Stimulated activated CD4-positive, alpha-beta T cell treated with anti-CD3 and anti-CD28 coated beads, Interleukin-2, amount 100 ng/mL, for 4 hours (primary cell): ENCODE data around the gene CHST14.

Source experiments
- DNase-seq: peaks from one replicate; pipeline ENCODE4 v3.0.0-alpha.2; 2020; ENCODE audit warnings: low read depth

Gene CHST14, protein sequence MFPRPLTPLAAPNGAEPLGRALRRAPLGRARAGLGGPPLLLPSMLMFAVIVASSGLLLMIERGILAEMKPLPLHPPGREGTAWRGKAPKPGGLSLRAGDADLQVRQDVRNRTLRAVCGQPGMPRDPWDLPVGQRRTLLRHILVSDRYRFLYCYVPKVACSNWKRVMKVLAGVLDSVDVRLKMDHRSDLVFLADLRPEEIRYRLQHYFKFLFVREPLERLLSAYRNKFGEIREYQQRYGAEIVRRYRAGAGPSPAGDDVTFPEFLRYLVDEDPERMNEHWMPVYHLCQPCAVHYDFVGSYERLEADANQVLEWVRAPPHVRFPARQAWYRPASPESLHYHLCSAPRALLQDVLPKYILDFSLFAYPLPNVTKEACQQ

DNA sequence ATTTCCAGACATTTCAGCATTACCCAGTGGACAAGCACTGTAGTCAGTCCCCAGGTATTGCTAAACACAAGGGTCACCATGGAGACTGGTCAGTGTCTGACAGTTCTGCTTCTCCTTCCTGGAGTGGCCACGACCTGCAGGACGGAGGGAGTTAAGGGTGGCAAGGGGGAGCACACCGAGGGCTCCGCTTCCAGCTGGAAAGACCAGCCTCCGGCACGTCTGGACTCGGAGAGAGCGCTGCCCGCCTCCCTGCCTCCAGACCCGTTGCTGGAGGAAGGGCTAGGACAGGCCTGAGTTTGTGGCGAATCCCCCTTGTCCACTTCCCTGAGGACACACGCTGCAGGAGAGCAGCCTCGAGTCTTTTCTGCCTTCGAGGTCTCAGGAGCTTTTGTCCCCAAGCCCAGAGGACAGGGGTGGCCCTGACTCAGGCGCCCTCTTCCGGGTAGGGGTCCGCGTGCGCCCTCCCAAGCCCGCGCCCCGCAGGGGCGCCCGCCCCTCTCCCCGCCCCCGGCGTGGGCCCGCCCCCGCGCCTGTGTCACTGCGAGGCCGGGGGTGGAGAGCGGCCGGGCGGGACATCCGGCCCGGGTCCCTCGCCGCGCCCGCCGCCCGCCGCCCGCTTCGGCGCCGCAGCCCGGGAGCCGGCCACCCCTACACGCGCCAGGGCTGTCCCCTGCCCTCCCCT is at the start of gene CHST14:
CHST14 (plus strand) TSS at position 562 of the 682 bp plus-strand sequence. CDS start 230 bp downstream, outside the sequence.
- DNase-seq, result peak; percentile 52

DNA sequence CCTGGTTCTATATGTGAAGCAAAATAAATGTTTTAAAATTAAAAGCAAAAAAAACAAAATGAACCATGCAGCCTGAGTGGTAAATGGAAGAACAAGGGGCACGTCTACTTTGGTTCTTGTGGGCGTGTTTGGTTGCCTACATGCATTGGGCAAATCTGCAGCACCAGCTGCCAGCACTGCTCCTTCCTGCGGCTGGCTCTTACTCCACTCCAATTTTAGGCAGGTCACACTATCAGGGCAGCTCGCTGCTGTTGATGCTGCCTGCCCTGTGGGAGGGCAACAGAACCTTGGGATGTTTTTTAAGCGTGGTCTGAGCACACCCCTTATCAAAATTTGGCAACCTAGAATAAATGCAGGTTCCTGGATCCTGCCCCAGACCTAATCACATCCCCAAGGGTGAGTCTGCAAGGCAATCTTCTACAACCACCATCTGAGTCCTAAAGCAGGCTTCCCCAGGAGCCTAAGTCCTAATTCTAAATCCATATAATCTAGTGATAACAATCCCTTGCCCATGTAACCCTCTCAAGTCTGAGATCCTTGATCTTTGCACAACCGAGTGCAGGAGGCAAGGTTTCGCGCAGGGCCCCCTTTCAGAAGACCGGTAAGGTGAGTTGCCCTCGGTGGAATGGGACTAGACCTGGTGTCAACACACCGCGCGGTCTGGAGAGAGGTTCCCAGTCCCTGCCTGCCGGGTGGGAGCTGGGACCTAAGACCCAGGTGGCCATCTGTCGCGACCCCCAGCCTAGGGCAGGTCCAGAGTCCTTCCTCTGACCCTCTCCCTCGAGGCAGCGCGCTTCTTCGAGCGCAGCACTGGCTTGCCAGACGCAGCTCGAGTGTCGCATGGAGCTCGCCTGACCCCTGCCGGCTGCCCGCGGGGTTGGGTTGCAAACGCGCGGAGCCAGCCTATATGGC is 49.3 kb upstream of the CHST14 start:
- DNase-seq, result peak; percentile 67

DNA sequence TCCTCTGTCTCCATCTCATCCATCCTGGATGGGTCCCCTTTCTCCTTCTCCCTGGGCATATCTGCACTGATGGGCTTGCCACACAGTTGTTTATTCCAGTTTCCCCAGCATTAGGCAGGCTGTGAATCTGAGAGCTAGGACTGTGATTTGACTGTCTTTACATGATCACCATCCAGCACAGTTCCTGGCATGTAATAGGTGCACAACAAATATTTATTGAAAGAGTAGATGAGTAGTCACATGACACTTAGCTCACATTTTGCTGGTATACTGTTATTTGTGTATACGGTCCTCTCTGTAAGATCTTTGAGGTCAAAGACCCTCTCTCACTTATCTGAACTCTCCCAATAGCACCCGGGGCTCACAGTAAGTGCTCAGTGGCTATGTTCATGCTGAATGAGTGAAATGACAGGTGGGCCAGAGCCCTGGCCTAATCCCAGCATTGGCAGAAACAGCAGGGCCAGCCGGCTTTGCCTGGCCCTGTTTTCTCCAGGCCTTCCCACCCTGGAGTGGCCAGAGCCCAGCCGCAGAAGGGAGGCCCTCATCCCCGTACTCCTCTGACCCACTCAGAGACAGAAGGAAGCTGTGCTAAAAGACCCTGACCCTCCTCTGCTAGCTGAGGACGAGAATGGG is 46.2 kb upstream of the CHST14 start:
- DNase-seq, result no peak

- no peak for DNase-seq
Measured at GRCh38 chr15:40425681-40426080, 45.1 kb upstream of the CHST14 start.

DNA sequence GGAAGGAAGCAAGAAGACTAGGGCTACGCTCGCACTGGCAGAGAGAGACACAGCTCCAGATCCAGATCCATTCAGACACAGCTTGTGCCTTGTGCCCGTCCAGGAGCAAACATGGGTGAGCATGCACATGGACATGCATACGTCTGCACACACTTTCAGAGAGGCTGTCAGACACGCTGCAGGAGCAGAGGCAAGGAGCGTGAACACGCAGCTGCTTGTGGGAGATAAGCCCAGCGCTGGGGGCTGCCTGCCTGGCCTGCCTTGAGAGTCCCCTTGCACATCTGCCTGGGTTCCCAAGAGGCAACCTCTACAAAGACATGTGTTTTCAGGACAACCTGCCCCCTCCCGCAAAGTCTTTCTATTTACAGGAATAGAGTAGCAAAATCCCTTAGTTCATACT is 43.6 kb upstream of the CHST14 start:
- DNase-seq, result no peak

DNA sequence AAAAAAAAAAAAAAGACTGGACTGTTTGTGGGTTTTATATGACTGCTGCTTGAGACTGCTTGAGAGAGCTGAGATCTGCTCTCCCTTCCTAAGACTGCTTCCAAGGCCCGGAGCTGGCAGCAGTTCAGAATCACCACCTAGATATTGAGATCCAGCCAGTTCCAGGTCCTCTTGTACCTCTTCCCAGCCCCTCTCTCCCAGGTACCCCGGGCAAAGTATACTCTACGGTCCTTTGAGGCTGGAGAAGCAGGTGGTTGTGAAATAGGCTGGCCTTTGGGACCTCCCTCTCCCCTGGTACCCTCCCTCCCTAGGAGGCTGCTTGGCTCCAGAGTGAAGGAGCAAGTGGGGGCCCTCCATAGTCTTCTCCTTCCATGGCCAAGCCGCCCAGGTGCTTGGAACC is 42.6 kb upstream of the CHST14 start:
- DNase-seq, result no peak

DNA sequence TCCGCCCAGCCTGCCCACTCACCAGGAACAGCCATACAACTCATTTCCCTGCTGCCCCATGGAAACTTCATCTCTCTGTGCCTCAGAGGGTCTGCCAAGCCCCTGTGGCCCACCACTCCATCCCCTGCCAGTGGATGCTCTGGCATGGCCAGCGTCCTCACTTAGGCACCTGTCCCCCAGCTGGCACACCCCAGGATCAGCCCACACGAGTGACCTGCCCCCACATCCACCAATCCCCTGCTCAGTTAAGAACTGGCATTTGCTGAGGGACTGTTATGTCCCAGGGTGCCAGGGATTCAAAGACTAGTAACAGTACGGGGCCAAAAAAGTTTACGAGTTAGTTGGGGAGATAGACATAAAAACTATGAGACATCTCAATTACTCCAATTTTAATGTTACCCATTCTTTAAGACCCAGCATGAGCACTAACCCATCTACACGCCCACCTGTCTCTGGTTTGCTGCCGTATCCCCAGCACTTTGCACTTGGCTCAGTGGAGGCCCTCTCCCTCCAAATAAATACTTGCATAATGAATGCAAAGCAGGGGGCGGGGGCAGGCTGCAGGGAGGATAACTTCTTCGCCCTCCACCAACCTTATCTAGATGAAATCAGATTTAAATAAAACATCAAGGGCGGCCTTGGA is 41.6 kb upstream of the CHST14 start:
- no peak for DNase-seq

GRCh38 chr15:40430271-40430805 is 40.4 kb upstream of the CHST14 start:
- no peak for DNase-seq

- DNase-seq, result no peak
Measured at GRCh38 chr15:40435023-40435709, 35.6 kb upstream of the CHST14 start.

DNA sequence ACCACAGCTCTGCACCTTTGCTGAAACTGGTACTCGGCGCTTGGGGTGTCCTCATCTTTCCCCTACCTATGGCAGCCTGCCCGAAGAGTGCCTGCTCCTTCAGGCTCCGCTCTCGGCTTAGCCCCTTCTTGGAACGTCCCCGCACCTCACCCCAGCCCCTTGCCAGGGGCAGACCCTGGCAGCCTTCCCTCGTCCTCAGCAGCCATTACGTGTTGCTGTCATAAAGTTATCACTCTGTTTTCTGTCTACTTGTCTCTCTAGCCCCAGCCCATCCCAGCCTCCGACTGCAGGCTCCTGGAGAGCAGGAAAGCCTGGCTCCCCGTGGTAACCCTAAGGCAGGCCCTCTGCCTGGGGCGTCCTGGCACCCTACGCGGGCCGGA is 35.1 kb upstream of the CHST14 start:
- DNase-seq, result no peak

GRCh38 chr15:40436116-40436891 is 34.5 kb upstream of the CHST14 start:
- DNase-seq, result no peak

GRCh38 chr15:40436892-40437751 is 33.7 kb upstream of the CHST14 start:
- no peak for DNase-seq

GRCh38 chr15:40437752-40438687 is 32.8 kb upstream of the CHST14 start:
- no peak for DNase-seq

DNA sequence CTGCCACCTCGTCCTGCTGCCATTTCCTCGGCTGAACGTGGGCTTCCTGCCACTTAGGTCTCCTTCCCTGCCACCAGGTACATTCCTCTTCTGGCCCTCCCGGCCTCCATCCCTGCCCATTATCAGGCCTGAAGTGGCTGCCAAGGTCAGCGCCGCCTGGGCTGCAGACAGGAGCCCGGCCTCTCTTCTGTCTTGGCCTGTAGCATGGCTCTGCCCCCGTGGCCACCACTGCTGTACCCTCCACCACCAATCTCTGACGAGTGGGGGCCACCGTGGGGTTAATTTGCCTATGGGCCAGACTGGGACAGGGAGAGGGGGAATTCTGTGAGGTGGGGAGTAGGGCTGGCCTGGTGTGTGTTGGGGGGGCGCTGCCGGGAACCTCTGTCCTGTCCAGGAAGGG is 32.1 kb upstream of the CHST14 start:
- no peak for DNase-seq

- no peak for DNase-seq
Measured at GRCh38 chr15:40439461-40439959, 31.3 kb upstream of the CHST14 start.

DNA sequence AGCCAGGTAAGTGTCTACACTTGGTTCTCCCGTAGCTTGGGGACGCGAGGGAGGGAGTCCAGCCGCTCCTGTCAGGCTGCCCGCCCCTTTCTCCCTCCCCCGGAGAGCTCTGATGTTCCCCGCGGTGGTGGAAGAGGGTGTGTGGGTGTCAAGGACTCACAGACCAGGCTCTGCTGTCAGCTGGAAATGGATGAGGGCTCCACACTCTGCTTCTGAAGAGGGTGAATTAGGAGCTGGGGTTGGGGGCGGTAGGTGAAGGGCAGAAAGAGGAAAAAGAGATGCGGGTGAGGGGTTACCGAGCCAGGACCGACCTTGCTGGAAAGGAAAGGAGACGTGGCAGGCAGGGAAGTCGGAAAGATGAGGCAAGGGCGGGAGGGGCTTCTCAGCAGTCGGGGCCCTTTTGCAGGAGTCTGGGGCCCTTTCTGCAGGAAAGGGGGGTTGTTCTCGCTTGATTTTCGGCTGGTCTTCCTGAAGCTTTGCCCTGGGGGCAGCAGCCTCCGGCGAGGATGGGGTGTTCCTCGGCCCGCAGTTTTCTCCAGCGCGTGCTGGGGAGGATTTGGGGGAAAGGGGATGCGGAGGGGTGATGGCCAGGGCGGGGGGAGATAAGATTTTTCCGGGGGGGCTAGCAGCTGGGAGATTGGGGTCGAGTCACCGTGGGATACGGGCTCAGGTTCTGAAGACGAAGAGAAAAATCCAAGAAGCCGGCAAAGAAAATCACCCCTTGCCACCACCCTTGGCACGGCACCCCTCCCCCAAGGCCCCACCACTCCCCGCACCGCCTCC is 30.6 kb upstream of the CHST14 start:
- no peak for DNase-seq
